ENCODE measurements around the gene CELSR1.
A peak's percentile ranks its signal among the peaks of the same experiment; 100 is the strongest.

DNA sequence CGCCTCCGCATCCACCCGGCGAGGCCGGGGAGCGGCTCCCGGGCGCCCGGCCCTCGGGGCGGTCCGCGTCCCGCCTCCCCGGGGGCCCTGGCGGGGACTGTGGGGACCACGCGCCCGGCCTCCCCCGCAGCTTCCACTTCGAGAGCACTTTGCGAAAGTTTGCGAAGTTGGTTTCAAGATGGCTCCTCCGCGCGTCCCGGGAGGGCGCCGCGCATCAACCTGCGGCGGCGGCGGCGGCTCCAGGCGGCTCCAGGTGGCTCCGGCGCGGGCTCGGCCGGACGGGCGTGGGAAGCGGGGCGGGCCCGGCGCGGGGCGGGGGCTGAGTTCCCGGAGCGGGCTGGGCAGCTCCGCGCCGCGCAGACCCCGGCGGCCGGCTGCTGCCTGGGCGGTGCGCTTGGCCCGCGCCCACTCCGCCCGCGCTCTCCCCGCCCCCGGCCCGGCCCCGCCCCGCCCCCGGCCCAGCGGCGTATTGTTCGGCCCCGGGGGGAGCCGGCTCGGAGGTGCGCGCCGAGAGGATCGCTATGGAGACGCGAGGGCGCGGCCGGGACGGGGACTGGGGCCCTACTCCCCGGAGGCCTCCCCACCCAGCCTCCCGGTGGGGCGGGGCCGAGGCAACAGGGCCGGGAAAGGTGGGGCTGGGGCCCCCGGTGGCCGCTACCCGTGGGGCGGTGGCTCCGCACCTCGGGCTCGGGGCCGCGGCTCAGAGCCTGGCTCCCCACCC, at the start of gene CELSR1:
- TF ChIP-seq, protein P1, sequence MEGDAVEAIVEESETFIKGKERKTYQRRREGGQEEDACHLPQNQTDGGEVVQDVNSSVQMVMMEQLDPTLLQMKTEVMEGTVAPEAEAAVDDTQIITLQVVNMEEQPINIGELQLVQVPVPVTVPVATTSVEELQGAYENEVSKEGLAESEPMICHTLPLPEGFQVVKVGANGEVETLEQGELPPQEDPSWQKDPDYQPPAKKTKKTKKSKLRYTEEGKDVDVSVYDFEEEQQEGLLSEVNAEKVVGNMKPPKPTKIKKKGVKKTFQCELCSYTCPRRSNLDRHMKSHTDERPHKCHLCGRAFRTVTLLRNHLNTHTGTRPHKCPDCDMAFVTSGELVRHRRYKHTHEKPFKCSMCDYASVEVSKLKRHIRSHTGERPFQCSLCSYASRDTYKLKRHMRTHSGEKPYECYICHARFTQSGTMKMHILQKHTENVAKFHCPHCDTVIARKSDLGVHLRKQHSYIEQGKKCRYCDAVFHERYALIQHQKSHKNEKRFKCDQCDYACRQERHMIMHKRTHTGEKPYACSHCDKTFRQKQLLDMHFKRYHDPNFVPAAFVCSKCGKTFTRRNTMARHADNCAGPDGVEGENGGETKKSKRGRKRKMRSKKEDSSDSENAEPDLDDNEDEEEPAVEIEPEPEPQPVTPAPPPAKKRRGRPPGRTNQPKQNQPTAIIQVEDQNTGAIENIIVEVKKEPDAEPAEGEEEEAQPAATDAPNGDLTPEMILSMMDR (IDR thresholded peaks at IDR 0.05): no peak
- TF ChIP-seq POLR2A (IDR thresholded peaks at IDR 0.05): peak in 1 of 2 donors; percentile 34

Data from thyroid gland (tissue), 4 donors.